Retina (tissue), 1 donor: ENCODE results near the gene ETFB.

ENCODE experiments used
- DNase-seq: peaks from one replicate; pipeline ENCODE4 v3.0.0-alpha.2; 2016

Gene ETFB

DNA sequence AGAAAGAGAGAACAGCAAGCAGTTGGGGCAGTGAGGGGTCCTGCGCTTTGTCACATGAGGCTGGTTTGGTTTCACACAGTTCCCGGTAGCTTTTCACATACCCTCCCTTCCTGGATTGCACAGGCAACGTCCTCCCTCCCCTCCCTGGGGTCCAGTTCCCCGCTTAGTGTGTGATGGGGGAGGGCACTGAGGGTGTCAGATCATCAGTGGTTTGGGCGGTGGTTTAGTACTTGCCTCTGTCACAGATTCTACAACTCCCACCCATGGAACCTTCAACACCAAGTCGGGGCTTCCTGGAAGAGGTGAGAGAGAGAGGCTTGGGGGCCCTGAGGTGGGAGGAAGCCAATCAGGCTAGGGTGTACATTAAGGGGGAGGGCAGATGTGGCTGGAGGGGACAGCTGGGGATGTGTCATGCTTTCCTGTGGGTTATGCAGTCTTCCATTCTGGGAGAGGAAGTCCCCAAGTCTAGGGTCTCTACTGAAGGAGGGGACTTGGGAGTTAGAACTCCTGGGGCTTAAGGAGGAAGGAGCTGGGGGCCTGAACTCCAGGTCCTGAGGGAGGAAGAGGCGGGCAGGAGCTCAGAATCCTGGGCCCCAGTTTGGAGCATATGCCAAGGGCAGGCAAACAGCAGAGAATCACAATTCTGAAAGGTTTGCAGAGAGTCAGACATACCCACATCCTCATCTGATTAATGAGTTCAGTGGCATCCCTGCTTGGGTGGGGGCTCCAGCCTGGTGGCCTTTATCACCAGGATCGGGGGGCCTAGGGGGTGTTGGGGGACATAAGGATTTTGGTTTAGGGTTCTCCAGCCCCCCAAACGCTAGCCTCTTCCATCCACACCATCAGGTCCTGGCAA, 6.7 kb upstream of the ETFB start, which contains the start of gene NKG7:
Gene NKG7, minus strand, starts transcription at position 6 of the 856 bp plus-strand sequence. CDS start 119 bp downstream, outside the sequence.
- no peak for DNase-seq

DNA sequence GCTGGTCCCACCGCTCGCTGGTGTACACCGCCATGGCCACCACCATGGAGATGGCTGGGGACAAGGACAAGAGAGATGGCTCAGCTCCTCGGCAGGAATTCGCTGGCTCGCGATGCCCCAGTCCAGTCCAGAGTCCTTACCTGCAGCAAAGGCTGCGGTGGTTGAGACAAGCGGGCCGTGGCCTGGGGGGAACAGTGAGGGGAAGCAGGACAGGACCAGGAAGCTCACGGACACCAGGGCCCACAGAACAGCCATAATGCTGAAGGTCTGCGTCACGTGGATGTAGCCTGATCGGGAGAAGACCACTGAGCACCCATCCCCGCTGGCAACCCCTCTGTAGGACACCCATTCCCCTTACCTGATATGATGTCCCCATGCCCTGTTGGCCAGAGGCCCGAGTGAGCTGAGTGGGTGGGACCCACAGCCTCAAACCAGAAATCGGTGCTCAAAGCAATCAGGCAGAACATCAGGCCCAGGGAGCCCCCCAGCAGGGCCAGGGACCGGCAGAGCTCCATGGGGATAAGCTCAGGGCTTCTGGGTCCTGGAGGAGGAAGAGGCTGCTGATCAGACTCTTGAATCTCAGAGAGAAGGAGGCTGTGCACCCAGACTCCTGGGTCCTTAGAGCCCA, 5.9 kb upstream of the ETFB start:
- no peak for DNase-seq

DNA sequence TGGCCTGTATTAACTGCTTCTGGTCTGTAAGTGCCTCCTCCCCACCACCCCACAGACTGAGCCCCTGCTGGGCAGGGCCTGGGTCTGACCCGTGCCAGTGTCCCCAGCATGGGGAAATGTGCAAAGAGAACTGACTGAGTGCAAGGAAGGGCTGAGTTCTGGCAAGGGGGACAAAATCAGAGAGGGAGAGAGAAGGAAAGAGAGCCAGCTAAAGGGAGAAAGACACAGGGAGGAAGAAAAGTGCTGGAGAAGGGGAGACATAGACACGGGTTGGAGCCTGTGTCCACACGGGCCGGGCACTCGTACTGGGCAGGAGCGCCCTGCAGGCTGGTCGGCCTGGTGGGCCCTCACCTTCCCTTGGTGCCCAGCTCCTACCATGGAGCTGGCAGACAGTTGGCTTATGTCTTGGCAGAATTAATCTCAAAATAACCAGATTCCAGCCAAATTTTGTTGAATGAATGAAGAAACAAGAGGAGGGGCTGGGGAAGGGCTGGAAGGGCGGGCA, 5.0 kb upstream of the ETFB start:
- DNase-seq: no peak

DNA sequence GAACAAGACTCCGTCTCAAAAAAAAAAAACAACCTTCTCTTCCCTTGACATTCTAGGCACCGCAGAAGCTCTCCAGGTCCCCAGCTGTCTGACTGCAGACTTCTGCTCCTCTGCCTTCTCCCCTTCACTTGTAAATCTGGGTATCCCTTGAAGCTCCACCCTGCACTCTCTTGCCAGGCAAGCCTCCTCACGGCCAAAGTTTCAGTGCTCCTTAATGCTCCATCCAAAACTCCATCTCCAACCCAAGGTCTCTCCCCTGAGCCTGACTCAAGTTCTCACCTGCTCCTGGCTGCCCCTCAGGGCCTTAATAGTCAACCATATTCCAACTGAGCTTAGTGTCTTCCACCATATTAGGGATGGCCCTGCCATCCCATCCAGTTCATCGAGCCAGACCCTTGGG, 4.0 kb upstream of the ETFB start:
- no peak for DNase-seq

DNA sequence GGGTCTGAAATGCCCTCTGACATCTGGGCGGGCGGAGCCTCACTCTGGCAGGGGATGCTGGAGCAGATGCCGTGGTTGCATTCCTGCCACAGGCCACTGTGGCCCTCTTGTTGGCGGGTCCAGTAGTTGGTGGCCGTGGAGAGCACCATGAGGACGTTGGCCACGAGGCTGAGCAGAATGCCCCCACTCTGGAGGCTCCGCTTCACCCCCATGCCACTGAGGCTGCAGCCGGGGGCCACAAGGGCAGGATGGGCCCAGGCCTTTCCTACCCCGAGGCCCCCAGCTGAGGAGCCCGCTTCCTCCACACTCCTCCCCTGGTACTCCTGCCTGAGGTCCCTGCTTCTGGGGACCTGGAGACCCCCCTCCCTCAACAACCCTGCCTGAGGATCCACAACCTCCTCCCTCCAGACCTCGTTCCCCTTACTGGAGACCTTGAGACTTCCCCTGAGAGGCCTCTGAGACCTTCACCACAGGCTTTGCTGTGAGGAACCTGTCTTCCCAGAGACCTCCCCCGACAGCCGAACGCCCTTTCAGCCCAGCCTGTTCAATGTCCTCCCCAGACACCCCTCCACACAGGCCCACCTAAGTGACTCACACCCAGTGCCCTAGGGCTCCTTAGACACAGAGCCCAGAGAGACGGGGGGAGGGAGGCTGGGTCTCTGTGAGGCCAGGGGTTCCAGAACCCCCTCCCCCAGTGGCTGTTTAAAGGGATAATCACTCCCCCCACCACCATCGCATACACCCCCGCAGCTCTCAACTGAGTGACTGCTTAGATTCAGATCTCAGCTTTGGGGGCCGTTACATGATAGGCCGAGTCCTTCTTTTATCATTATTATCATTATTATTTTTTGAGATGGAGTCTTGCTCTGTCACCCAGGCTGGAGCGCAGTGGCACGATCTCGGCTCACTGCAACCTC, 2.4 kb upstream of the ETFB start, which contains the start of gene CLDND2:
Gene CLDND2, minus strand, starts transcription at position 638 of the 917 bp plus-strand sequence. Its CDS starts 426 bp downstream, at position 212.
- no peak for DNase-seq

DNA sequence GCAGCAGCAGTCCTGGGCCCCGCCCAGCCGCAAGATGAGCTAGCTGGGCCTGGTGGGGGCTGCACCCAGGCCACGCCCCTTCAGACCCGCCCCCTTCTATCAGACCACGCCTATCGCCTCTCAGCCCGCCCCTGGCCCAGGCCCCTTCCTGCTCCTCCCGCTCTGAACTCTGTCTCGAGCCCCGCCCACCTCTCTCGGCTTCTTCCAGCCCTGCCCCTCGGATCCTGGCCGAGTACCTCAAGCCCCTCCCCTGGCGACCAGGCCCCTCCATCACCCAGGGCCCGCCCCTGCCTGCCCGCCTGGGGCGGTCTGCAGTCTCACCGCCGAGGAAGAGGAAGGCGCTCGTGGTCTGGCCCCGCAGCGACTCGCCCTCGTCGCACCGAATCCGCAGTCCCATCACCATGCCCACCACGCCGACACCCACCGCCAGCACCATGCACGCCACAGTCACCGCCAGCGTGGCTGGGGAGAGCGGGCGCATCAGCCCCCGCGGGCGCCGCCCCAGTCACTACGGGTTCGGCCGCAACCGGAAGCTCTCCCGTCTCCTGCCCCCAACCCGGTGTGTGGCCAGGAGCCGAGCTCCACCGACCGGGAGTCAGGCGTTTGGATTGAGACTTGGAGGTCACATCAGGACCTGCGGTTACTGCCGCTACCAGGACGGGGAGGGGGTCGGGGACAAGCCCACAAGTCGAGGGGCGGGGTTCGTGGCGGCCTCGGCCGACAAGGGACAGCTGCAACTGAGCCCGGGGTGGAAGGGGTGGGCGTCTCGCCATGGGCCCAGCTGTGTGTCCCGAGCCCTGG, 1.6 kb upstream of the ETFB start:
- peak; percentile 99 for DNase-seq

DNA sequence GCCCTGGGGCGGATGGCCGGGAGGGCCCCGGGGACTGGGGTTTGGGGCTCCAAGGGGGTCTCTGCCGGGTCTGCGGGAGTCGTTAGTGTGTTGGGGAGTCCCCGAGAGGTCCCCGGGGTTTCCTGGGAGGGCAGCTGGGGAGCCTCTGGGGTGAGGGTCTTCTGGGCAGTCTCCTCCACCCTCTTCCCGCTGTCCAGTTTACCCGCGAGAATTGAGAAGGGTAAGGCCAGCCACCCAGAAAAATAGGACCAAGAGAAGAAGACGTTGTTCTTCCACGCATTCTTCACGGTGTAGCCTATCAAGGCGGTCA, 1.0 kb upstream of the ETFB start:
- DNase-seq: no peak

DNA sequence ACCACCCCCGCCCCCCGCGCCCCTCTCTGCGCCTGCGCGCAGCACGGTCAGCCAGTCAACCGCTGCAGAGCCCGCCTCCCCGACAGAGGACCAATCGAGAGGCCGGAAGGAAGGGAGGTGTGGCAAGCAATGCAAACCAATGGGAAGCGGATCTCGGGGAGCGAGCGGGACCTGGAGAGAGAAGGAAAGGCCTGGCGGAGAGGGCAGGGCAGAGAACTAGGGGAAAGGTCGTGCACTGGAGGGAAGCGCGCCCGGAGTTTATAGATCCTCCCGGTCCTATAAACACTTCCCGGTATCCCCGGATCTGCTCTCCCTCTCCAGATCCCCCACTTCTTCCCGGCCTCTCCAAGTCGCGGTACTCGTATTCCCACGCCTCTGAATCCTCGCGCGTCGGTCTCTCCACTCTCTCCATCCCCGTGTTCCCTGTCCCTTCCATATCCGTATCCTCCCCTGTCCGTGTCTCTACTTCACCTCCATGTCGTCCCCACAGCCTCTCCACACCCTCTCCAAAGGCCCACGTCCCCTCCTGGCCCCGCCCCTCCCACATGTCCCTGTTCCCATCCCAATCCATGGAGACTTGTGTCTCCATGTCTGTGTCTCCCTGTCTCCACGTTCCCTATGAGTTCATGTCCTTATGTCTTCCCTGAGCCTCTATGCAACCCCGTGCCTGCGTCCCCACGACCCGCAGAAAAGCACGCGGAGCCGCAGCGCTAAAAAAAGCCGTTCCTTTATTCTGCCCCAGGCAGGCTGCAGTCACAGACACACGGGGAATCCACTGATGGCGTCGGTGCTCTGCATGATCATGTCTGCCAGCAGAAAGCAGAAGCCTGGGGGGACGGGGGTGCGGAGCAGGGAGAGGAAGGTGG, 434 bp upstream of the ETFB start:
- DNase-seq: peak; percentile 91

DNA sequence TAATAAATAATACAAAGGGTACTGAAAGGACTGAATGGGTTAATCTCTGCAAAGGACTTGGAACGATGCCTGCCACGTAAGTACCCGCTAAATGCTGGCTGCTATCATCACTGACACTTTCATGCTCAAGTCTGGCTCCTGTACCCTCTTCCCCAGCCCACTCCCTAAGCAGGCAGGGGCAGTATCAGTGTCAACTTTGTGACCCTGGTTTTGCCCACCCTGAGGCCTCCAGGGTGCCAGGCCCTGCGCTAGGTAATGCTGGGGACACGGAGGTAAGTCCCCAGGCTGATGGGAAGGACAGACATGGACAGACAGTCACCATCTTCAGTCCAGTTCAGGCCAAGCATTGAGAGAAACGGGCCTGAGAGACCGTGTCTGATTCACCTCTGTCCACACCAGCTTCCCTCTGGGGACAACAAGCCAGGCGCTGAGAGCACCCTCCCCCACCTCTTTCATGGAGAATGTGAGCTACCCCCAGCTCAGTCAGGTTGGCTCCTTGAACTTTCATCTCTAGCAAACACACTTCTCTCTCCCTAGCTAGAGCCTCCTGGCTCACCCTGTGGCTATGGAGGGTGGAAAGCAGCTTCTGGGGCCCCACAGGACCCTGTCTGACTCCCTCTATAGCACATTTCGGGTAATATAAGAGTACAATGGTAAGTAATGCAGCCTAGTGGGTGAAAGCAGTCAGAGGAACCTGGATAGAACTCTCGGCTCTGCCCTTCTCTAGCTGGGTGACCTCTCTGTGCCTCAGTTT, 800 bp downstream of the ETFB start:
- peak; percentile 38 for DNase-seq

DNA sequence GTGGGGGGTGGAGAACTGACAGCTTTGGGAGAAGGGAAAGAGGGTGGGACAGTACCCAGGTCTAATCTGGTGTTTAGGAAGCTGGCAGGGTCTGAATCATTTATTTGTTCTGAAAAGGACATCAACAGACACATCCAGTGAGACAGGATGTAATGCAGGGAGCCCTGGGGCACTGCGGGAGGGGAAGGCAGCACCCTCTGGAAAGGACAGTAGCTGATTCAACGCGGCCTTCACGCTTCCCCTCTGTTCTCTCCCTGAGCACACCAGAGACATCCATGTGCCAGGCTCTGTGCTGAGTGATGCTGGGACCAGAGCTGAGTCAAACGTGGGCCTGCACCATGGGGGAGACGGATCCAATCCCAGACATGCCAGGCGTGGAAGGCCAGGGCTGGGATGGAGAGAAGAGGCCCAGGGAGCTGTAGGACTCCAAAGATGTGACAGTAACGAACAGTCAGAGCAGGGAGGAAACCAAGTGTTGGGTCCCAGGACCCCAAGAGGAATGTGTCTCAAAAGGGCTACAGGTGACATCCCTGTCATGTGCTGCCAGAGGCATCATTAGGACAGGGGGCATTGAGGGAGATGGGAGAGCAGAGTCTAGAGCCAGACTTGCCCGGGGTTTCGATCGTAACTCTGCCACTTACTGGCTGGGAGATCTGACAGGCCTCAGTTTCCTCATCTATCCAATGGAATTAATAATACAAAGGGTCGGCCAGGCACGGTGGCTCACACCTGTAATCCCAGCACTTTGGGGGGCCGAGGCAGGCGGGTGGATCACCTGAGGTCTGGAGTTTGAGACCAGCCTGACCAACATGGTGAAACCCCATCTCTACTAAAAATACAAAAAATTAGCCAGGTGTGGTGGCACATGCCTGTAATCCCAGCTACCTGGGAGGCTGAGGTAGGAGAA, 1.7 kb downstream of the ETFB start:
- no peak for DNase-seq

DNA sequence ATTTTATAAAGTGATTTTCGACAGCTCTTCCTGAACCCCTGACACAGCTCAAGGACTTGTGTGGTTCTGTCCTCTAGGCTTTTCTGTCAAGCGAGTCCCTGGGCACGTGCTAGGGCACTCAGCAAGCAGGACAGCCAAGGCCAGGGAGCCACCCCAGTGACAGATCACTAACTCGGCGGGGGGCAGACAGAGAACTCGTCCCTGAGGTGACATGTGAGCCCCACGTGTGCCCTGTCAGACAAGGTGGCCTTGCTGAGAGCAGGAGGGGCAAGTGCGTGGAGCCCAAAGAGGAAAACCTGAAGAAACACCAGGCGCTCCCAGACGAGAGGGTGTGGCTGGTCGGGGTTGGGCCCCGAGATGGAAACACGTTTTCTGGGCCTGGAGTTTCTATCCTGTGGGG, 4.9 kb downstream of the ETFB start:
- DNase-seq: no peak

DNA sequence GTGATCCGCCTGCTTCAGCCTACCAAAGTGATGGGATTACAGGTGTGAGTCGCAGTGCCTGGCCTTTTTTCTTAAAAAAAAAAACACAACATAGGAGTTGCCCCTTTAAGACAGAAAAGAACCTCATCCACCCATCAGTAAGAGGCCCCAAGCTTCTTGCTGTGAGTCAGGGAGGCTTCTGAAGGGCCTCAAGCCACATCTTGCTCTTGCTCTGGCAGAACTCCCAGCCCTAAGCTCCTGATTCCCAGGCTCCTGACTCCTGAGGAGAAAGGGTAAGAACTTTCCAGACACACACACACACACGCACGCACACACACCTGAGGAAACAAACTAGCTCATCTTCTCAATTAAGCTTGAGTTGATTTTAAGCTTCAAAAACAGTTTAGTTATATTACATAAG, 6.9 kb downstream of the ETFB start:
- no peak for DNase-seq

DNA sequence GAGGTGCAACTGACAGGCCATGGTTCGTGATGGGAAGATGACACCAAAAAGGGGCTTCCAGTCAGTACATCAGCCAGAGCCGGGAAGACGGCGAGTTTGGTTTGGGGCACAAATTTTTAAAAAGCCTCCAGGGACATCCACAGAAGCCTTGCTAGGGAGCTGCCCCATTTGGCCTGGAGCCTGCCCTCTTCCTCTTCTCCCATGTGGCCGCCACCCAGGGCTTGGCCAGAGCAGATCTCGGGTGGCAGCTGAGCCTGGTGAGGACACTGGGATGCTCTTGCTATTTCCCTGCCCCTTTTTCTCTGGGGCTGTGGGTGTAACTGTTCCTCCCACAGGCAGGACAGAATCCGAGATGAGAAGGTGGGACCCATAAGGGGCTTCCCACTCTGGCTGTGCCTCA, 8.2 kb downstream of the ETFB start:
- no peak for DNase-seq

DNA sequence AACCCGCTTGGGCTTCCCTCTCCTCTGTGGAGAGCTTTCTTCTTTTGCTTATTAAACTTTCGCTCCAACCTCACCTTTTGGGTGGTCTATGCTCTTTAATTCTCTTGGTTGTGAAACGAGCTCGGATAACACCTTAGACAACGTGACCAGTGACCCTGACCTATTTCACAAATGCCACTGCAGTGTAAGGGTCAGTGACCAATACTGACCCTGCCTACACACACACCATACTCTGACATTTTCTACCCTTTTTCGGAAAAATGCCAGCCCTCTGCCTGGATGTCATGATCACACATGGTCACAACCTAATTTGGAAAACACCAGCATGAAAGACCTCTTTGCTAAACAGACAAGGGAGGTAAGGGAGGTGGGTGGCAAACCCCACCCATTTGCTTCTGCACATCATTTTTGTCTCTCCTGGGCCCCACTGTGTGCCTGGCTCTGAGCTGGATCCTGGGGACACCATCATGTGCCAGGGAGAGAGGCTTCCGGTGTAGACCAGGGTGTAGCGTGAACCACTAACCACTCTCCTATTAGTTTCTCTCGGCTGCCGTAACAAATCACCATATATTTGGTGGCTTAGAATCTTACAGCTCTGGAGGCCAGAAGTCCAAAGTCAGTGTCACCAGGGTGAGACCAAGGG, 9.9 kb downstream of the ETFB start:
- no peak for DNase-seq

DNA sequence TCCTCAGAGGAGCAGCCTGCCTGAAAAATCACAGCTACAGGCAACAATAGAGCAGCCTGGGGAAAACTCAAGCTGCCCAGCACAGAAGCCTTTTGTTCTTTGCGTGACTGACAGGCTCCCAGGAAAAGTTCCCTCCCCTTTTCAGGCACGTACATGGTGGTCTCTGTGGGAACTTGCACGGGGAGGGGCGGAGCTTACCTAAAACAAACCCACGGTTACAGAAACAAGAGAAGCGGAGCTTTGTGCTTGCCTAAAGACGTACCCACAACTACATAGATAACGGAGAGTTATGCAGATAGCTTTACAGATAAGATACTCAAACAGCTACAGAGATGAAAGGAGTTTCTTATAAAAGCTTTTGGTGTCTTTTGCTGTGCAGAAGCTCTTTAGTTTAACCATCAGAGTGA, 11.4 kb downstream of the ETFB start:
- DNase-seq: peak; percentile 89

DNA sequence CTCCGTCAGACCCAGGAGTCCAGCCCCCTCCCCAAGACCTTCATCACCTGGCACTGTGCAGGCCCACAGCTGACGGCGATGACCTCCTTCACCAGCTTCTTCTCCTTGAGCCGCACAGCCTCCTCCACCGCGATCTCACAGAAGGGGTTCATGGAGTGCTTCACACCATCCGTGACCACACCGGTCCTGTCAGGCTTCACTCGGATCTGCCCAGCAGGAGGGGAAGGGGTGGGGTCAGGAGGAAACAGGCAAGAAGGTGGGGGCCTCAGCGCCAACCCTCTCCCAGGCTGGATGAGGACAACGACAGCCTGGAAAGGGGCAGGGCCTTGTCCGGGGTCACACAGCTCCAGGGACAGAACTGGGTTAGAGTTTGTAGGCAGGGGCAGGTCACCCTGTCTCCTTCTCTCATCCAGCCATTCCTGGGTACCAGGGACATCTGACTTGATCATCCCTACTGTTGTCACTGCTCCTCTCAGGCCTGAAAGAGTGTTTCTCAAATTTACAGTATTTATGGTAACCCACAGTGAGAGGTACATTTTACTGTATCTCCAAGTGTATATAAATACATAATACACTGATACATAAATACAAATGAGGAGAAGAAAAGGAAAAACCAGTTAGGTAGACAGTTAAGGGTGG, 12.0 kb downstream of the ETFB start:
- DNase-seq: peak; percentile 84

DNA sequence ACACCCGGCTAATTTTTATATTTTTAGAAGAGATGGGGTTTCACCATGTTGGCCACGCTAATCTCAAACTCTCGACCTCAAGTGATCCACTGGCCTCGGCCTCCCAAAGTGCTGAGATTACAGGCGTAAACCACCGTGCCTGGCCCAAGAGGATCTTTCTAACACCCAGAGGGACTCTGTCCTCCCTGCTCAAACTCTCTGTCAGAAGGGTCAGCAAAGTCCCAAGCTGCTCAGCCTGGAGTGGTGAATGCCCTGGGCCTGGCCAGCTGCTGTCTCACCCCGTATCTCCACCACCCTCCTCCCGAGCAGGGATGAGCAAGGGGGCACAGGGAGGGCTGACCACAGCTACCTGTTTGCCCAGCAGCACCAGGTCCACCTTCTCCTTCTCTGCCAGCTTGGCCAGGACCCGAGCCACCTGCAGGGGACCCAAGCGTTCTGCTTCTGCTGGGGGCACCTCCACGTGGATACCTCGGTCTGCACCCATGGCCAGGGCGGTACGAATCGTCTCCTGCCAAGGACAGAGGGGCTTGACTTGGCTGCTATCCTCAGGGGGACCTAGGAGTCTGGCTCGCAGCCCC, 13.3 kb downstream of the ETFB start:
- DNase-seq: no peak
